Thyroid gland (tissue), 4 donors: ENCODE data around the gene MTIF2. TPM values are rescaled to one million over a fixed set of nuclear protein-coding genes. Genes with fewer than 3 reads are reported as not detected.
"Not testable (repeated sequence)": the region's sequence is repeated elsewhere in the genome, so short reads cannot be mapped to it uniquely, and the experiment has no call there.

Source experiments
- DNase-seq, 2 donors: peaks; one replicate each; pipeline ENCODE4 v3.0.0-alpha.2; 2019
- H3K27ac ChIP-seq, 3 donors: fragments of 200-600 bp; sonication (generic); 1 replicate in 2 of 3; 2 replicates in 1 of 3; pipeline ENCODE4 v1.5.1; 2016 to 2019; ENCODE audit warnings: mild to moderate bottlenecking in 1 of 3, moderate library complexity in 1 of 3
- H3K27me3 ChIP-seq: fragments of 200-600 bp; sonication (generic); one replicate; pipeline ENCODE4 v1.5.1; 2019
- H3K36me3 ChIP-seq, 2 donors: fragments of 200-600 bp; sonication (generic); one replicate each; pipeline ENCODE4 v1.5.1; 2016 to 2019
- H3K4me1 ChIP-seq, 2 donors: fragments of 200-600 bp; sonication (generic); one replicate each; pipeline ENCODE4 v1.5.1; 2017 to 2019
- H3K4me3 ChIP-seq, 3 donors: fragments of 200-600 bp; sonication (generic); replicated peaks in 1 of 3; 1 replicate in 2 of 3; 2 replicates in 1 of 3; pipeline ENCODE4 v1.5.1; 2016; ENCODE audit warnings: mild to moderate bottlenecking in 1 of 3
- H3K9me3 ChIP-seq: fragments of 200-600 bp; sonication (generic); one replicate; pipeline ENCODE4 v1.5.1; 2017
- POLR2A ChIP-seq, 2 donors: fragments of 450-650 bp; IDR thresholded peaks; one replicate each; pipeline ENCODE4 v1.6.1; 2017; ENCODE audit warnings: antibody characterized with exemption in 2 of 2, mild to moderate bottlenecking in 2 of 2, moderate library complexity in 1 of 2
- whole genome bisulfite sequencing, 2 donors: methylation state at CpG; one replicate each; pipeline ENCODE4 v1.1.5; 2017; 5-methylcytosine and 5-hydroxymethylcytosine counted together
- intact Hi-C: fragments of 100-400 bp; cut with DNase I; formaldehyde crosslinking; loops from one replicate; pipeline ENCODE4 v1.15.1; 2023
- total RNA-seq, 4 donors: library from RNA; depleted of rRNA; stranded (reverse); fragments of >200 nt; gene quantifications; one replicate each; pipeline ENCODE4 v1.2.3, GENCODE V29; 2016
- TF ChIP-seq, protein P1 (sequence below), 6 experiments: fragments of 200-600 bp in 3 of 6; fragments of 450-650 bp in 3 of 6; sonication (generic) in 3 of 6; IDR thresholded peaks; one replicate each; pipeline ENCODE4 v1.5.1; 2016 to 2019; ENCODE audit warnings: antibody characterized with exemption in 6 of 6, mild to moderate bottlenecking in 2 of 6, inconsistent platforms in 1 of 6, moderate library complexity in 1 of 6

MTIF2 gene
- total RNA-seq, 4 donors from 2014 or later, result 19.6 to 33.5 (median 27.8) TPM

DNA sequence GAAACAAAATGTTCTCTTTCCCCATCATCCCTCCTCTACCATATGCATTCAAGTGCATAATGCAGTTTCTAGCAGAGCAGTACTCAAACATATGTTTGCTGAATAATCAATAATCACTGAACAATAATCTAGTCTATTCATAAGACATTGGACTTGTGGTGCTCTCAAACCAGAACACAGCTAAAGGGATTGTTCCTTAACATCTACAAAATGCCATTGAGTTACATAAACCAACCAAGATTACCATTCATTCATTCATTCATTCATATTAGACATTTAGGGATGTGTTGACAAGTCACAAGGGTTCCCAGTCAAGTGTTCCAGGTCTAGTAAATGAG lies 40.8 kb downstream of the MTIF2 start:
- Histone ChIP-seq H3K4me3 (no peak overlapping the region), H3K27ac (no peak overlapping the region), H3K4me1 (peaks cover 11 to 14% of the 10 kb centered on the region in 2 donors), H3K9me3 (no peaks in the 10 kb centered on the region), H3K27me3 (no peaks in the 10 kb centered on the region), H3K36me3 (no peaks in the 10 kb centered on the region)
- TF ChIP-seq POLR2A (IDR thresholded peaks at IDR 0.05), result no peak
- TF ChIP-seq, protein P1, sequence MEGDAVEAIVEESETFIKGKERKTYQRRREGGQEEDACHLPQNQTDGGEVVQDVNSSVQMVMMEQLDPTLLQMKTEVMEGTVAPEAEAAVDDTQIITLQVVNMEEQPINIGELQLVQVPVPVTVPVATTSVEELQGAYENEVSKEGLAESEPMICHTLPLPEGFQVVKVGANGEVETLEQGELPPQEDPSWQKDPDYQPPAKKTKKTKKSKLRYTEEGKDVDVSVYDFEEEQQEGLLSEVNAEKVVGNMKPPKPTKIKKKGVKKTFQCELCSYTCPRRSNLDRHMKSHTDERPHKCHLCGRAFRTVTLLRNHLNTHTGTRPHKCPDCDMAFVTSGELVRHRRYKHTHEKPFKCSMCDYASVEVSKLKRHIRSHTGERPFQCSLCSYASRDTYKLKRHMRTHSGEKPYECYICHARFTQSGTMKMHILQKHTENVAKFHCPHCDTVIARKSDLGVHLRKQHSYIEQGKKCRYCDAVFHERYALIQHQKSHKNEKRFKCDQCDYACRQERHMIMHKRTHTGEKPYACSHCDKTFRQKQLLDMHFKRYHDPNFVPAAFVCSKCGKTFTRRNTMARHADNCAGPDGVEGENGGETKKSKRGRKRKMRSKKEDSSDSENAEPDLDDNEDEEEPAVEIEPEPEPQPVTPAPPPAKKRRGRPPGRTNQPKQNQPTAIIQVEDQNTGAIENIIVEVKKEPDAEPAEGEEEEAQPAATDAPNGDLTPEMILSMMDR (IDR thresholded peaks at IDR 0.05), result no peak
- intact Hi-C loops, result no loop called here
- no peak for DNase-seq

DNA sequence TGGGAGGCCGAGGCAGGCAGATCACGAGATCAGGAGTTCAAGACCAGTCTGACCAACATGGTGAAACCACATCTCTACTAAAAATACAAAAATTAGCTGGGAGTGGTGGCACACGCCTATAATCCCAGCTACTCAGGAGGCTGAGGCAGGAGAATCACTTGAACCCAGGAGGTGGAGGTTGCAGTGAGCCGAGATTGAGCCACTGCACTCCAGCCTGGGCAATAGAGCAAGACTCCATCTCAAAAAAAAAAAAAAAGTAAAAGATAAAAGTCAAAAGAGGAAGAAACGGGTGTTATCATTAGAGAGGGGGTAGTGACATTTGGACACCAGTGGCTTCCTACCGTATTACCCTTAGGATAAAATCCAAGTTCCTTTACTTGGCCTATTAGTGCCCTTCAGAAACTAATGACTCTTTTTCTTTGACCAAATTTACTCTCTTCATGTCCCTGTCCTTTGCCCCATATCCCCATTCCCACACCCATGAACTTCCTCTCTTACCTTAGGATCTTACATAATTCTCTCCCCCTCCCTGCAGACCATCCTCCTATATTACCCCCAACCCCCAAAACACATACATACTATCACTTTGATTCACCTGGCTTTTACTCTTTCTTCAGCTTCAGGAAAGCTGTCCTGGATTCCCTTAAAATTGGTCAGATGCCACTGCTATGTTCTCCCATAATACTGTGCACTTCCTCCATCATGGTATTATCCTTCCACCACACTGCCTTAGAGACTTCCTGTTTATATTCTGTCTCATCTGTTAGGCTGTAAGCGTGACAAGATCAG lies 41.4 kb downstream of the MTIF2 start:
- H3K27me3 ChIP-seq, H3K4me3 ChIP-seq, H3K27ac ChIP-seq, H3K36me3 ChIP-seq, DNase-seq, H3K9me3 ChIP-seq, intact Hi-C loops: not testable (repeated sequence)
- WGBS, 2 donors, result 75 to 85% methylated on average over 7 of the region's 7 CpGs
- peaks cover 11 to 12% of the 10 kb centered on the region in 2 donors for H3K4me1 ChIP-seq

DNA sequence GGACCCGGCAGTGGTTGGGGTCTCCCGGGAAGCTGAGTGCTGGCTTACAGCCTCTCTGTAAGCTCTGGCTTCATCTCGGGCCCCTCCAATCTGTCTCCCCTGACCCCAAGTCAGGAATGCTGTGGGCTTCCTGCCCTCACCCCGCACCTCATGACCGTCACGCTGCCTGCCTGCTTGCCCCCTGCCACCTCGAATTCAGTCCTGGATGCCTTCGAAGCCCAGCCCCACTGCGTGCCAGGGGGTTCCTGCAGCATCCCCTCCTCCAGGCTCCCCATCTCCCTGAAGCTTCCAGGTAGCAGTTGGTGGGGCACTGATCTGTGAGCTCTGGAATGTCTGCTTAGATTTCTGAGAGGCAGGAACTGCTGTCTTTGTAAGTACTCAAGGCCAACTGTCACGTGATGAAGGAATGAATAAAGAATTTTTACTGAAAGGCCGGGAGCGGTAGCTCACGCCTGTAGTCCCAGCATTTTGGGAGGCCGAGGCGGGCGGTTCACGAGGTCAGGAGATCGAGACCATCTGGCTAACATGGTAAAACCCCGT lies 43.5 kb downstream of the MTIF2 start:
- WGBS, 2 donors, result 82 to 86% methylated on average over 19 of the region's 19 CpGs
- DNase-seq, result peak in 1 of 2 donors; percentile 6
- TF ChIP-seq POLR2A (IDR thresholded peaks at IDR 0.05), result no peak
- TF ChIP-seq, protein P1 (IDR thresholded peaks at IDR 0.05), result no peak

DNA sequence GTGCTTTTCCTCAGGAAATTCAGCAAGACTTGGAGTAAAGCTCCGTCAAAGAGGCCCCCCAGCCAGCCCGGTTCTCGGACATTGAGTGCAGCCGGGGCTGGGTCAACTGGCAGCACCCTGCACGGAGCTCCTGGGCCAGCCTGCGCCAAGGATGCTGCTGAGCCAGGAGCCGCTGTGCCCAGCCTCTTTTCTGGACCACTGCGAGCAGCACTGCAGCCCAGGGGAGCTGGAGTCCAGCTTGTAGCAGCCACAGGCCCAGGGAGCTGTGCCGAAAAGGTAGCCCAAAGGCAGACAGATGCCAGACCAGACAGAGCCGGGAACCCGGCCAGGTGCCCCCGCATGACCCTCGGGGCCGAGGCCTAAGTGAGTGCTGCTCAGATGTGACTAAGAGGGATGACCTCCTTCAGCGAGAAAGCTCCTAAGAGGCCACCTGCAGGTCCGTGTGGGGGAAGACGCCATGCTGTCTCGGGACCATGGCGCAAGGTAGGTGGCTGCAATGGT lies 44.2 kb downstream of the MTIF2 start:
- WGBS, 2 donors, result 80 to 88% methylated on average over 13 to 15 of the region's 19 CpGs
- DNase-seq, result no peak
- H3K4me3 ChIP-seq, result no peak overlapping the region
- TF ChIP-seq, protein P1 (IDR thresholded peaks at IDR 0.05), result no peak
- TF ChIP-seq POLR2A (IDR thresholded peaks at IDR 0.05), result no peak
- H3K27ac ChIP-seq, result no peak overlapping the region
- H3K27me3 ChIP-seq, result no peaks in the 10 kb centered on the region
- intact Hi-C loops, result no loop called here
- no peaks in the 10 kb centered on the region for H3K36me3 ChIP-seq
- no peaks in the 10 kb centered on the region for H3K4me1 ChIP-seq
- no peaks in the 10 kb centered on the region for H3K9me3 ChIP-seq

More for the DNA sequence above, 43.5 kb downstream of the MTIF2 start:
- H3K27me3 ChIP-seq, result no peaks in the 10 kb centered on the region
- intact Hi-C loops, result no loop called here
- peaks cover under 1 to 2% of the 10 kb centered on the region in 2 donors for H3K4me1 ChIP-seq
- H3K27ac ChIP-seq, result no peak overlapping the region
- H3K36me3 ChIP-seq, result no peaks in the 10 kb centered on the region
- H3K9me3 ChIP-seq, result no peaks in the 10 kb centered on the region
- no peak overlapping the region for H3K4me3 ChIP-seq

DNA sequence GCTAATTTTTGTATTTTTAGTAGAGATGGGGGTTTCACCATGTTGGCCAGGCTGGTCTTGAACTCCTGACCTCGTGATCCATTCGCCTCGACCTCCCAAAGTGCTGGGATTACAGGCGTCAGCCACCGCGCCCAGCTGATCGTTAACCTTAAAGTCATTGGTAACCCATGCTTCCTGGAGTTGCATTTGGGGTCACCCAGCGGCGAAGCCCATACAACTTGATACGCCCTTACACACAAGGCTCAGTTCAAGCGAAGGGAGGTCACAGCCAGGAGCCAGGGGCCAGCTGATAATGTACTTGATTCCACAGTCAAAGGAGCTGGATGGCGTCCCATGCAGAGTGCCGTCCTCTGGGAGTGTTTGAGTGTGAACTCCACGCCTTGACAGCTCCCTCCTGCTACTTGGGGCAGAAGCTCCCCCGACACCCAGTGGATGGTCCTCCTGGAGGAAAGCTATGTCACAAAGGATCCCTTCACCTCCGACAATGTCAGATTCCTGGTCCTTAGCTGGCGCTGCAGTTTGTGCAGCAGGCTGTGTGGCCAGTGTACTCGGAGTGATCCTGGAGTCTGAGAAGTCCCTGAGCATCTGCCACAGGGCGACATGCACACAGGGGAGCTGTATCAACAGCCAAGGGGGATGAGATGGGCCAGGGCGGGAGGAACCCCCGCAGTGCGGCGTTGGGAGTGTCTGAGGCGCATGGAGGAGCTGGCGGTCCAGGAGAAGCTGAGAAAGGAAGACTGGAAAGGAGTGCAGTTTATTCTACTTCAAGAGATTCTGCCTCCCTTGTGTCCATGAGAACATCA lies 44.9 kb downstream of the MTIF2 start:
- H3K27me3 ChIP-seq, result no peaks in the 10 kb centered on the region
- intact Hi-C loops, result no loop called here
- peak overlapping the region in 1 of 3 donors; percentile 73 for H3K4me3 ChIP-seq
- H3K27ac ChIP-seq, result peak overlapping the region; percentile 90 to 98 (median 94)
- TF ChIP-seq, protein P1 (IDR thresholded peaks at IDR 0.05), result no peak
- TF ChIP-seq POLR2A (IDR thresholded peaks at IDR 0.05), result no peak
- no peaks in the 10 kb centered on the region for H3K9me3 ChIP-seq
- no peaks in the 10 kb centered on the region for H3K36me3 ChIP-seq
- 79 to 84% methylated on average over 25 of the region's 25 CpGs for WGBS, 2 donors
- DNase-seq, result peak; percentile 13 to 18
- H3K4me1 ChIP-seq, result no peaks in the 10 kb centered on the region
